GM19099 (cell line): ENCODE data around the gene GJA9.

Experiments
- POLR2A ChIP-seq: IDR thresholded peaks from 3 replicates; pipeline ENCODE4 v1.6.1; 2011; ENCODE audit warnings: low read depth; ENCODE audit not compliant: insufficient read length; ENCODE audit errors: extremely low read depth

The GJA9 gene

DNA sequence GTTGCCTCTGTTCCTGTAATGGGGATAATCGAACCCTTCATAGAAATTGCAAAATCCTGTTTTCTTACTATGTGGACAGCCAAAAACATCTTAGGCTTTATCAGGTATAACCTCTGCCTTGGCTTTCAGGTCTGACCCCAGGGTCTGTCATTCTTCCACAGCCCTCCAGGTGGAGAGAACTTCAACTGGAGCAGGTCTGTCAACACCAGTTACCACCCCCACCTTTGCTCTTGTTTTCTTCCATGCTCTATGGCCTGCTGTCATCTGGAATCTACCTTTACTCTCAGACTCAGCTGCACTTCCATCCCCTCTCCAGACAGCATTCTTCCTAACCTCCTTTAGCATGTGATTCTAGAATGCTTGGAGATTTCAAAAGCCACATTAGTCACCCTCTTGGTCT lies 10.4 kb upstream of the GJA9 start:
- no peak for TF ChIP-seq POLR2A

DNA sequence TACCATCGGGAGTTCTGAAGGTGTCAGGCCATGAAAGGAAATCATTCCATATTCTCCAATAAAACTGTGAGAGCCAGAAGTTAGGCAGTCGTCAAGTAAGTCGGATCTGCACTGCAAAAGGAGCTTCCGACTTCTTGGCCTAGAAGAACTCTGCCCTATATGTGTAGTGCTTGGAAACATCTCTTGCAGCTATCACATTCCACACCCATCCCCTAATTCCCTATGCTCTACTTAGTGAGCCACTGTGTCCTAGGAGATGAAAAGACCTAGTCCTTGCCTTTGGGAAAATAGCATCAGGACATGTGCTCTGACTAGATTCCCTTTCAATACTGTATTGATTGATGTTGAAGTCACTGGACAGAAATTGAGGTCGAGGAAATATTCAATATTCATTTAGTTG lies 8.2 kb upstream of the GJA9 start:
- no peak for TF ChIP-seq POLR2A

DNA sequence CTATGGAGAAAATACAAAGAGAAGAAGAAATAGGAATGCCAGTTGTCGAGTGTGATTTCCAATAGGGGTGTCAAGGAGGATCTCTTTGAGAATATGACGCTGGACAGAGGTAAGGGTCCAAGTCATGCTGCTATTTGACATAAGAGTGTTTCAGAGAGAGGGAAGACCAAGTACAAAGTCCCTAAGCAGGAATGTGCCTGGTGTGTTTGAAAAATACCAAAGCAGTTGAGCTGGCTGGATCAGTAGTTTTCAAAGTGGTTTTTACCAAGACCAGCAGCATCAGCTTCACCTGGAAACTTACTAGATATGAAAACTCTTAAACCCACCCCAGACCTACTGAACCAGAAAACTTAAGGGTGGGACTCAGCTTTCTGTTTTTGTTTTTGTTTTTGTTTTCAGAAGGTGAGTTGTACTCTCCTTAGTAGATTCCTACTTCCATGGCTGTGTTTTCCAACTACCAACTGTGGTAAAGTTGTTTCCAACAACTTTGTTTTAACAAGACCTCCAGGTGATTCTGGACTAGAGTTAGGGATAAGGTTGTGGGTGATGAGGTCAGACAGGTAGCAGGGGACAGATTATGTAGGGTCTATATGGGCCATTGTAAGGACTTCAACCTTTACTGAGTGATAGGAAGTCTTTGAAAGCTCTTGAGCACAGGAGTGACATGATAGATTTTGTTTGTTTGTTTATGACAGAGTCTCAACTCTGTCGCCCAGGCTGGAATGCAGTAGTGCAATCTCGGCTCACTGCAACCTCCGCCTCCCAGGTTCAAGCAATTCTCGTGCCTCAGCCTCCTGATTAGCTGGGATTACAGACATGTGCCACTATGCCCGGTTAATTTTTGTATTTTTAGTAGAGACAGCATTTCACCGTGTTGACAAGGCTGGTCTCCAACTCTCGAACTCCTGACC lies 7.3 kb upstream of the GJA9 start:
- no peak for TF ChIP-seq POLR2A

DNA sequence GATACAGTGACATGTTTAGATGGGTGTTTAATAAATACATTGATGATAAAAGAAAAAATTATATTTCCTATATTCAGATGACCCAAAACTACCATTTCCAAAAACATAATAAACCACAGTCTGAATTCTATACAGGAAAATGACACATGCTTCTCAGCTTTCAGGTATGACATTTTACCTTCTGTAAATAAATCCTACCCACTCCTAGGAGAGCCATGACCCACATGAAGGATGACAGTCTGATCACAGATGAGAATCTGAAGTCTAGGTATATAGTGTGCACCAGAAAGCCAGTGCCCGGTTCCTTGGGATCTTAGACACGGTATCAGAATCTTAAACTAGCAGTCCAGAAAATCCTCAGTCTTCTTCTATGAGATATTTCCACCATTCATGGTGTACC lies 3.7 kb upstream of the GJA9 start:
- TF ChIP-seq POLR2A: no peak

DNA sequence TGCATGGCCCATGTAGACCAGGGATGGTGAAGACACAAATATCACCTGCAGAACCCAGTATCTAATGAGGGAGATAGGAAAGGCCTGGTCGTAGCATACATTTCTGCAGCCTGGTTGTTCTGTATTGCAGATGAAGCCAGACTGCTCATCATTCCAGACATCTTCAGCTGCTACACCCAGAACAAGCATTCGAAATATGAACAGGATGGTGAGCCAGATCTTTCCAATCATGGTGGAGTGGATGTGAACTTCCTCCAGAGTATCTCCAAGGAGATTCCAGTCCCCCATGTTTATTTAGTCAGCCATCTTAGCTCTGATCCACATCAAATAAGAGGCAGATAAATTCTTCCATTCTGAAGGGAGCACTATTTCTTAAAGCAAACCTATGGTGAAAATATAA lies 5.6 kb downstream of the GJA9 start:
- TF ChIP-seq POLR2A: no peak

DNA sequence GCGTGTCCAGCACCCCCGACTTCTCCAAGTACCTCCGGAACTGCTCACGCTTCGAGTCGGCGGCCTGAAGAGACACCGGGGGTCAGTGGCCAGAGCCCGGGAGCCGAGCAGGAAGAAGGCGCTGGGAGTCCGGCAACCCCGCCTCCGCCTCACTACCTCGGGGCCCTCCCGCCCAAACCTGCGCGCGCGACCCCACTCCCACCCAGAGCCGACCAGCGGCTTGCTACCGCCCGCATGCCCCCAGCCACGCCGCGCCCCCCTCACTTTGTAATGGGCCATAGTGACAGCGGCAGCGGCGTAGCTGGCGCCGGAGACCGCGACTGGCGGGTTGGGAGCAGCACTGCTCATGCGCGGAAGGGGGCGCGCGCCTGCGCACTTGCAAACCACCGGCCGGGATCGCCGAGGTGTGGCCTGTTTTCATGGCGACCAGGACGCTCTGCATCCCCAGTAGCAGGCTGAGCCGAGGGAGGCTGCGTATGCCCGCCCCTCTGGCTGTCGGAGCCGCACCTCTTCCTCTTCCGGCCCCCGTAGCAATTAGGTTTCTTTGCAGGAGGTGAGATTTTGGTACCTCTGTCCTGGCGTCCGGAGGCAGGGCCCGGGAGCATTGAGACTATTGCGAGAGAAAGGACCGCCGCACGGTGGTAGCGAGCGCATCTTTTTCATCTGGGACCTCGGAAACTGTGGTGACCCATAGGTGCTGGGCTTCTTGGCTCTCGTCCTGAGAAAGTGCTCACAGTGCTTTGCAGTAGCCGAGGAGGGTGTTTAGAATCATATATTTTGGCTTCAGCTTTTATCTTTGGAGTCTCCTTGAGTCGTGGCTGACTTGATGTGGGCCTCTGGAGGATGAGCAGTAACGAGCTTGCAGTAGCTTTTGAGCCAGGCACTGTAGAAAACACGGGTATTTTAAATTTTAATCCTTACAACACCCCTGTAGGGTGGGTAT lies 8.1 kb downstream of the GJA9 start, which contains the start of gene MYCBP:
Gene MYCBP (minus strand): TSS at position 322 of the 943 bp plus-strand sequence. CDS start 43 bp downstream, at position 279.
- peak; percentile 78 for TF ChIP-seq POLR2A

DNA sequence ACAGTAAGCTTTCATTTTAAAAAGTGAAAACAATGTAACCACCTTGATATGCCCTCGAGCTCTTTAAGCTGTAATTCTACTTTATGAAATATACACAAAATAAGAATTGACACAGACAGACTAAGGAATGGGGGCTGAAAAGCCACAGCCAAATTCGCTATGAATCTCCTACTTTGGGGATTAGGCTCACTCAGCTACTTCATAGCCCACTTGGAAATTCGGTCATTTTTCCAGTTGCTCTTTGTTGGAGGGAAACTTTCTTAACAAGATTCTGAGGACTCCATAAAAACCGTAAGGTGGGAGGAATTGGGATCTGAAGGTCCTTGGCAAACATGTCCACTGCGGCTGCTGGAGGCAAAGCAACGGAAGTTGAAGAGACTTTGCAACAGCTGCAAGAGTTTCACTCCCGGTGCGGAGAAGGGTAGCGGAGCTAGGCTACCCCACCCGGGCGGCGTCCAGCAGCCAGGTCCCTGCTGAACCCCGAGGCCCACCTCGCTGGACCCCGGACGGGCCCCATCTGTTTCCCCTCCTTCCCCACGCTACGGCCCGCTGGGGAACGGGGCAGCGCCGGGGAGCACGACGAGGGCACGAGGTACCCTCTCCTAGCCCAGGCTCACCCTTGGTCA lies 8.9 kb downstream of the GJA9 start:
- TF ChIP-seq POLR2A: no peak

DNA sequence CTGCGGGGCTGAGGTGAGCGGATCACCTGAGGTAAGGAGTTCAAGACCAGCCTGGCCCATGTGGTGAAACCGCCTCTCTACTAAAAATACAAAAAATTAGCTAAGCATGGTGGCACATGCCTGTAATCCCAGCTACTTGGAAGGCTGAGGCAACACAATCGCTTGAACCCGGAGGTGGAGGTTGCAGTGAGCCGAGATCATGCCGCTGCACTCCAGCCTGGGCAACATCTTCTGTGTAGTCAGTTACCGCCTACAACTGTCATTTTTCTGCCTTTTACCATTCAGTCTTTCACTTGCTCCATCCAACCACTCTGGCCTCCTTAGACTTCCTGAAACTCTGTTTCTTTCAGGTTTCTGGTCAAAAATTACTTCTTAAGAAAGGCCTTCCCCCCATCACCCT lies 10.4 kb downstream of the GJA9 start:
- no peak for TF ChIP-seq POLR2A

DNA sequence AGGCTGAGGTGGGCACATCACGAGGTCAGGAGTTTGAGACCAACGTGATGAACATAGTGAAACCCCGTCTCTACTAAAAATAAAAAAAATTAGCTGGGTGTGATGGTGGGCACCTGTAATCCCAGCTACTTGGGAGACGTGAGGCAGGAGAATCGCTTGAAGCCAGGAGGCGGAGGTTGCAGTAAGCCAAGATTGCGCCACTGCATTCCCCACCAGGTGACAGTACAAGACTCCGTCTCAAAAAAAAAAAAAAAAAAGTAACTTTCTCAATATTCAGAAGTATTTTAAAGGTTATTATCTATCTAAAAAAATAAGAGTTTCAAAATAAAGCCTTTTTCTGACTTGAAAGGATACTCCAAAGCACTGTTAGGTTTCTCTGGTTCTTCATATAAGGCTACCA lies 14.2 kb downstream of the GJA9 start:
- no peak for TF ChIP-seq POLR2A

DNA sequence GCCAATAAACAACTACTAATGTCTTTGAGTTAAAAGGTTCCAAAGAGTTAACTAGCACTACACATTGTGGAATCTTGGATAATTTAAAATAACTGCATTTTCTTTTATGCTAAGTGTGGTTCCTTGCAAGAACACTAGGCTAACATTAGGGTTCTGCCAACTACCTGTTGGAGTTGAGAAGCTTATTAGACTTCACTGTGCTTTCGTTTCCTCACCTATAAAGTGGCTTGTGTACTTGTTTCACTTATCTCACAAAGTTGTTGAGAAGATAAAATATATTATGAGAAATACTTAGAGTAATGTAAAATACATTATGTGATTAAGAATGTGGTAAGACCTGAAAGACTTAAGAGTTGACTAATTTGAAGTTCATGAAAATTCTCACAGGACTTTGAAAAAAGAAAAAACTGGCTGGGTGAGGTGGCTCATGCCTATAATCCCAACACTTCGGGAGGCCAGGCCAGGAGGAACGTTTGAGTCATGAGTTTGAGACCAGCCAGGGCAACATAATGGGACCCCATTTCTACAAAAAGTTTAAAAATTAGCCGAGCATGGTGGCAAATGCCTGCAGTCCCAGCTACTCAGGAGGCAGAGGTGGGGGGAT lies 16.2 kb downstream of the GJA9 start:
- no peak for TF ChIP-seq POLR2A

DNA sequence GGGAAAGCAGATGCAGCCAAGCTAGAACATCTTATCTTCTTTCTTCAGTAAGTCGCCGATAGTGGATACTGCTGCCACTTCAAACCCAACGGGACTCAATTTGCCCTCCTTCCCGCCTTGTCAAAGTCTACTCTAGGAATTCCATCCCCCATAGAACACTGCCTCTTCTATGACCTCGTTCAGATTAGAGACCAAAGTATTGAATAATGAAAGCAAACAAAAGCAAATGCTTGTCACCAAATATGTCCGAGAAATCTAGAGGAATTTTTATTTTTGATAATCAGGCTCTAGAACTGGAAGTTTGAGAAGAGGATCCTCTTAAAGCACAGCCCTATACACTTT lies 21.0 kb downstream of the GJA9 start:
- no peak for TF ChIP-seq POLR2A

DNA sequence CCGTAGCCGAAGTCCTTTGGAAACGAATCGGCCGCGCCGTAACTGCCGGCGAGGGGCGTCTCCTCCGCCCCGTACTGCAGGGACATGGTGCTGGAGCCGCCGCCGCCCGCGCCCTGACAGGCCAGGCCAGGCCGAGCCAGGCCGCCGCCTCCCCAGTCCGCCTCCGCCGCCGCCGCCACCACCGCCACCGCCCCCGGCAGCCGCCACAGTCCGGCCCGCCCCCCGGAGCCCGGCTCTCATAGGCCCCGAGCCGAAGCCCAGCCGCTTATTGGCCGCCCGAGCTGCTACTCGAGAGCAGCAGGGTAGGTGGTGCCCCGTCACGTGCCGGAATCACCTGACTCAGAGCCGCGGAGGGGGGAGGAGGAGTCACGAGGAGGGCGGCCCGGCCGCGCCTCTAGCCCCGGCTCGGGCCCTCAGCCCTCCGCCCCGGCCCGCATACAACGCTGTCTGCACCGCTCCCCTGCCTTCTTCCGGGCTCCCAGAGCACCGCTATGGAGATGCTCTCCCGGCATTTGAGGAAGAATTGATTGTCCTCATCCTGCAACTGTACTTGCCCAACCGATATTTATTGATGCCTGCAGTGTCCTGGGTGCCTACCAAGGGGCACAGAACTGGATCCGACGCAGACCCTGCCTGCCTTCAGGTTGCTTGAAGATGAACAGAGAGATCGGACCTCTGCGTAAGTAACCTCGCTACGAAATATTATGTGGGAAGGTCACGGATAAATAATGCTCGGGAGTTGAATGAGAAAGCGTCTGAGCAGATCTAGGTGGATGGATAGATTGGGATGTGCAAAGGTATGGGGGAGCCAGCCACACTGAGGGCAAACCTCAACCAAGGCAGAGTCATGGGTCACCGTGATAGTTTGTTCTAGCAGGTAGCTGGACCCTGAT lies 21.6 kb downstream of the GJA9 start, which contains the start of gene RRAGC:
Gene RRAGC (minus strand): TSS at position 212 of the 893 bp plus-strand sequence. CDS start 126 bp downstream, at position 86.
- TF ChIP-seq POLR2A: peak; percentile 74

DNA sequence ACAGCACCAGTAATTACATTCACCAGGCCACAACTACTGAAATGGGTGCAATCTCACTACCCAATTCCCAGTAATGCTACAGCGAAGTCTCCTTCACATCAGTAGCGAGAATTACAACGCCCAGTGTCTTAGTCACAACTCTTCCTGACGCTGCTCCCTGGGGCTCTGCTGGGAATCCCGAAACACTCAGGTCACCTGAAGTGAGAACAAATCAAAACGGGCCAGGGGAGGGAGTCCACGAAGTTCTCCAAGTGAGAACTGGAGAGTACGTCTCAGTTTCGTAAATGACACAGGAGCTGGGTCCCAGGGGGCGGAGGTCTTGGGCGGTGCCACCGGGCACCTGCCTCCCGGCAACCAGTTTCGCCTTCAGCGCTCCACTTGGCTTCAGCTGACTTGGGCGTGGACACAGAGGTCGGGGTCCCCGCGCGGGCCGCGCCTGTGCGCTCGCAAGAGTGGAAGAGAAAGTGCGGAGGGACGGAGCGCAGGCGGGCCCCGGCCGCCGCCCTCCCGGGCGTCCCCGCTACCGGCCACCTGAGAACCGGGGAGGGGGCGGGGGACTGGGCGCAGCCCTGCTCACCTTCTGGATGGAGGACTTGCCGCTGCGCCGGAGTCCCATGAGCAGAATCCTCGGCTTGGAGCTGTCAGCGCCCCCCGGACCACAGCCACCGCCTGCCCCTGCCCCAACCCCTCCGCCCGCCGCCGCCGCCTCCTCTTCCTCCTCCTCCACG lies 22.4 kb downstream of the GJA9 start:
- TF ChIP-seq POLR2A: no peak
